Naive B cell (primary cell): ENCODE results near the gene MOK. TPM values are rescaled to one million over a fixed set of nuclear protein-coding genes. Genes with fewer than 3 reads are reported as not detected.
"Not testable (repeated sequence)": the region's sequence is repeated elsewhere in the genome, so short reads cannot be mapped to it uniquely, and the experiment has no call there.

Experiments
- ATAC-seq, 2 donors: fragments of 150-1000 bp; cut with Tn5 transposase; 2 replicates each; pipeline ENCODE4 v1.10.0; 2021; ENCODE audit warnings: low read depth in 2 of 2, mild to moderate bottlenecking in 2 of 2, moderate library complexity in 2 of 2
- DNase-seq: peaks from one replicate; pipeline ENCODE4 v3.0.0; 2022
- H3K27ac Mint-ChIP-seq, 6 donors: one replicate each; pipeline ENCODE4 v1.8.0; 2020 to 2022; ENCODE audit warnings: mild to moderate bottlenecking in 6 of 6, mixed read lengths in 6 of 6, moderate library complexity in 5 of 6, inconsistent platforms in 2 of 6
- H3K27me3 Mint-ChIP-seq, 3 donors: one replicate each; pipeline ENCODE4 v1.8.0; 2021 to 2022; ENCODE audit warnings: mixed read lengths in 3 of 3, mild to moderate bottlenecking in 1 of 3
- H3K36me3 Mint-ChIP-seq, 2 donors: one replicate each; pipeline ENCODE4 v1.8.0; 2020 to 2022; ENCODE audit warnings: mixed read lengths in 2 of 2, inconsistent platforms in 1 of 2, mild to moderate bottlenecking in 1 of 2
- H3K4me1 Mint-ChIP-seq, 3 donors: one replicate each; pipeline ENCODE4 v1.8.0; 2020 to 2022; ENCODE audit warnings: mixed read lengths in 3 of 3, inconsistent platforms in 1 of 3, mild to moderate bottlenecking in 1 of 3, moderate library complexity in 1 of 3
- H3K4me3 Mint-ChIP-seq, 8 donors: one replicate each; pipeline ENCODE4 v1.8.0; 2020 to 2022; ENCODE audit warnings: mild to moderate bottlenecking in 8 of 8, mixed read lengths in 8 of 8, moderate library complexity in 8 of 8, inconsistent platforms in 2 of 8
- H3K9me3 Mint-ChIP-seq, 7 donors: one replicate each; pipeline ENCODE4 v1.8.0; 2020 to 2022; ENCODE audit warnings: mixed read lengths in 7 of 7, mild to moderate bottlenecking in 5 of 7, inconsistent platforms in 2 of 7, moderate library complexity in 1 of 7
- polyA plus RNA-seq, 6 donors: library from polyadenylated mRNA; unstranded; fragments of 300-500 nt; fragmentation: Illumina TruSeq; gene quantifications; one replicate each; pipeline ENCODE4 v1.2.3, GENCODE V29; 2021; ENCODE audit warnings: low read depth in 6 of 6

Gene MOK, protein sequence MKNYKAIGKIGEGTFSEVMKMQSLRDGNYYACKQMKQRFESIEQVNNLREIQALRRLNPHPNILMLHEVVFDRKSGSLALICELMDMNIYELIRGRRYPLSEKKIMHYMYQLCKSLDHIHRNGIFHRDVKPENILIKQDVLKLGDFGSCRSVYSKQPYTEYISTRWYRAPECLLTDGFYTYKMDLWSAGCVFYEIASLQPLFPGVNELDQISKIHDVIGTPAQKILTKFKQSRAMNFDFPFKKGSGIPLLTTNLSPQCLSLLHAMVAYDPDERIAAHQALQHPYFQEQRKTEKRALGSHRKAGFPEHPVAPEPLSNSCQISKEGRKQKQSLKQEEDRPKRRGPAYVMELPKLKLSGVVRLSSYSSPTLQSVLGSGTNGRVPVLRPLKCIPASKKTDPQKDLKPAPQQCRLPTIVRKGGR
- 1 to 10 TPM in 3 of 6 donors, under 1 TPM in 2, not detected in 1; 0.64 to 2.0 (median 1.2) TPM for polyA plus RNA-seq

GRCh38 chr14:102304611-102305506 is at the start of gene MOK:
Gene MOK, minus strand, starts transcription at chr14:102305164. Its CDS starts 196 bp downstream, at chr14:102304968.
- no peaks in the 10 kb centered on the region for H3K9me3 Mint-ChIP-seq
- ATAC-seq, result peak; percentile 94 to 95
- peaks cover 6 to 10% (median 7%) of the 10 kb centered on the region in 3 donors for H3K4me1 Mint-ChIP-seq
- H3K27me3 Mint-ChIP-seq, result peaks cover 0 to 10% (median 0%) of the 10 kb centered on the region in 3 donors
- DNase-seq, result peak; percentile 98
- peak within 1 kb of the TSS; percentile 86 to 97 (median 97) for H3K4me3 Mint-ChIP-seq
- peak within 1 kb of the TSS; percentile 97 to 99 (median 98) for H3K27ac Mint-ChIP-seq
- no peaks in the 10 kb centered on the region for H3K36me3 Mint-ChIP-seq

GRCh38 chr14:102353126-102353619 is 48.2 kb upstream of the MOK start:
- ATAC-seq (no peak), DNase-seq (no peak)
- Mint-ChIP-seq H3K27ac (no peak overlapping the region), H3K27me3 (no peaks in the 10 kb centered on the region), H3K4me3 (no peak overlapping the region), H3K4me1 (peaks cover 0 to 6% (median 5%) of the 10 kb centered on the region in 3 donors), H3K9me3 (no peaks in the 10 kb centered on the region), H3K36me3 (peaks cover 6 to 15% of the 10 kb centered on the region in 2 donors)

DNA sequence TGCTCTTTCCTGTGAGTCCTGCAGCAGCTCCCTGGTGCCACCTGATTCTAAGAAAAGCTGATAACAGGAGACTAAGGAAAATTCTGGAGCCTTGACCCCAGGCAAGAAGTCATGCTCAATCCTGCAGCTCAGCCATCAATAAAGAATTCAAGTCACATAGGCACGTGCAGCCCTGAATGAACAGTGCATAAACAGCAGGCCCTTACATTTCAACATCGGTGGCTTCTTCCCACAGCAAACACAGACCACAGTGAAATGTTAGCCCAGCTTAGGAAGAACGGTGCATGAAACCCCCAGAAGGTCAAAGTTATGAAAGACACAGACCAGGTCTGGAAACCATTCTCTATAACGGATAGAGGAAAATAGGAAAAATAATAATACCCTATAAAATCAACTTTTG is 47.2 kb upstream of the MOK start:
- H3K27me3 Mint-ChIP-seq, result no peaks in the 10 kb centered on the region

GRCh38 chr14:102351593-102351992 is 46.6 kb upstream of the MOK start:
- not testable (repeated sequence) for H3K4me1 Mint-ChIP-seq, DNase-seq, H3K27me3 Mint-ChIP-seq, H3K9me3 Mint-ChIP-seq, ATAC-seq, H3K27ac Mint-ChIP-seq, H3K4me3 Mint-ChIP-seq
- peaks cover 8 to 21% of the 10 kb centered on the region in 2 donors for H3K36me3 Mint-ChIP-seq

More for the DNA sequence above, 47.2 kb upstream of the MOK start:
- no peak for ATAC-seq
- peak overlapping the region in 1 of 6 donors; percentile 80 for H3K27ac Mint-ChIP-seq
- no peak for DNase-seq
- H3K9me3 Mint-ChIP-seq, result no peaks in the 10 kb centered on the region
- H3K36me3 Mint-ChIP-seq, result peaks cover 8 to 21% of the 10 kb centered on the region in 2 donors
- H3K4me1 Mint-ChIP-seq, result peaks cover 0 to 5% (median 0%) of the 10 kb centered on the region in 3 donors
- H3K4me3 Mint-ChIP-seq, result peak overlapping the region in 1 of 8 donors; percentile 22

DNA sequence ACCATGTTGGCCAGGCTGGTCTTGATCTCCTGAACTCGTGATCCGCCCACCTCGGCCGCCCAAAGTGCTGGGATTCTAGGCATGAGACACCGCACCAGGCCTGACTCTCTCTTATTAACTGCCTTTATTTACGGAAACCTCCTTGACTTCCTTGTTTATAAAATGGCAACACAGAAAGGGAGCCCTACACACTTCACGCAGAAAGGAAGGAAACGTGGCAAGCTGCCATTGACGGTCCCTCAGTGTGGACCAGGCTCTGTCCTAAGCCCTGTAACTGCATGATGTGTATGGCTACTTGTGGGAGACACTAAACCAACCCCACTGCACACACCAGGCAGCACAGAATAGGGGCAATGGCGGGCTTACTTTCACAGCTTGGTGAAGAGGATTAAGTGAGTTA is 46.1 kb upstream of the MOK start:
- ATAC-seq (no peak), DNase-seq (no peak)
- Mint-ChIP-seq H3K4me3 (no peak overlapping the region), H3K27ac (no peak overlapping the region), H3K36me3 (peaks cover 8 to 21% of the 10 kb centered on the region in 2 donors), H3K4me1 (peaks cover 0 to 5% (median 0%) of the 10 kb centered on the region in 3 donors), H3K27me3 (no peaks in the 10 kb centered on the region), H3K9me3 (no peaks in the 10 kb centered on the region)

DNA sequence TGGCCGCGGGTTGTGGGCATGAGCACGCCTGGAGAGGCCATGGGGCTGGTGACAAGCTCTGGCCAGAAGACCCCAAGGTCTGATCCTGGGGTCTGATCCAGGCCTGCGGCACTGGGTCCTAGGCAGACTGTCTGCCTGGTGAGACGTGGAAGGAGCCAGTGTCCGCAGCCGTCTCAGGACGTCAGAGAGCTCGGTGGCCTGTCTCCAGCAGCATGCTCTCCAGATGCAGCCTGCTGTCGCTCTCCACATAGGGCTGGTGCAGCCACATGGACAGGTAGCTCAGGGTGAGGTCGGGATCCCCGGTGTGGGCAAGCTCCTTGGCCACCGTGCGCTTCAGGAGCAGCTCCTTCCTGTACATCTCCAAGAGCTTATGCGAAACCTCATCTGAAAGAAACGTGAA is 43.4 kb upstream of the MOK start:
- H3K27ac Mint-ChIP-seq, result no peak overlapping the region
- DNase-seq (no peak), ATAC-seq (no peak)
- H3K4me1 Mint-ChIP-seq, result peaks cover 0 to 5% (median 0%) of the 10 kb centered on the region in 3 donors
- H3K4me3 Mint-ChIP-seq, result no peak overlapping the region
- H3K9me3 Mint-ChIP-seq, result no peaks in the 10 kb centered on the region
- H3K36me3 Mint-ChIP-seq, result peaks cover 22 to 25% of the 10 kb centered on the region in 2 donors
- H3K27me3 Mint-ChIP-seq, result no peaks in the 10 kb centered on the region

DNA sequence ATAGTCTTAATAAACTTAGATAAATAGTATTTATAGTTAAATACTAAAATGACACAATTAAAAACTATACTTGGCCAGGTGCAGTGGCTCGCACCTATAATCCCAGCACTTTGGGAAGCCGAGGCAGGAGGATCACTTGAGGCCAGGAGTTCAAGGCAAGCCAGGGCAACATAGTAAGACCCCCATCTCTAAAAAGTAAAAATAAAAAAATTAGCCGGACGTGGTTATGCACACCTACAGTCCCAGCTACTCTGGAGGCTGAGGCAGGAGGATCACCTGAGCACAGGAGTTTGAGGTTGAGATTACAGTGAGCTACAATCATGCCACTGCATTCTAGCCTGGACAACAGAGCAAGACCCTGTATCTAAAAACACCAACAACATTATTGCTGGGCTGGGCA is 41.7 kb upstream of the MOK start:
- Mint-ChIP-seq H3K4me3 (no peak overlapping the region), H3K27me3 (no peaks in the 10 kb centered on the region), H3K36me3 (peaks cover 27 to 33% of the 10 kb centered on the region in 2 donors), H3K9me3 (no peaks in the 10 kb centered on the region), H3K4me1 (no peaks in the 10 kb centered on the region), H3K27ac (peak overlapping the region in 1 of 6 donors; percentile 37)
- DNase-seq (no peak), ATAC-seq (no peak)

GRCh38 chr14:102345232-102345631 is 40.3 kb upstream of the MOK start:
- Mint-ChIP-seq H3K27me3 (no peaks in the 10 kb centered on the region), H3K4me1 (no peaks in the 10 kb centered on the region), H3K9me3 (no peaks in the 10 kb centered on the region), H3K36me3 (peaks cover 32 to 34% of the 10 kb centered on the region in 2 donors), H3K4me3 (no peak overlapping the region), H3K27ac (peak overlapping the region in 1 of 6 donors; percentile 41)
- ATAC-seq, result no peak
- DNase-seq, result no peak

- Mint-ChIP-seq H3K4me1 (no peaks in the 10 kb centered on the region), H3K36me3 (peaks cover 28 to 32% of the 10 kb centered on the region in 2 donors), H3K4me3 (no peak overlapping the region), H3K9me3 (no peaks in the 10 kb centered on the region), H3K27me3 (no peaks in the 10 kb centered on the region), H3K27ac (peak overlapping the region in 2 of 6 donors; percentile 57 to 85)
- DNase-seq, result no peak
- ATAC-seq, result no peak
Measured at GRCh38 chr14:102344485-102344884, 39.5 kb upstream of the MOK start.

- ATAC-seq (no peak), DNase-seq (no peak)
- H3K4me1 Mint-ChIP-seq, result no peaks in the 10 kb centered on the region
- no peaks in the 10 kb centered on the region for H3K27me3 Mint-ChIP-seq
- peak overlapping the region in 1 of 6 donors; percentile 30 for H3K27ac Mint-ChIP-seq
- peaks cover 24 to 32% of the 10 kb centered on the region in 2 donors for H3K36me3 Mint-ChIP-seq
- H3K9me3 Mint-ChIP-seq, result no peaks in the 10 kb centered on the region
- H3K4me3 Mint-ChIP-seq, result no peak overlapping the region
Measured at GRCh38 chr14:102344084-102344483, 39.1 kb upstream of the MOK start.

GRCh38 chr14:102342238-102342637 is 37.3 kb upstream of the MOK start:
- Mint-ChIP-seq H3K4me3 (no peak overlapping the region), H3K27me3 (no peaks in the 10 kb centered on the region), H3K36me3 (peaks cover 18 to 40% of the 10 kb centered on the region in 2 donors), H3K4me1 (no peaks in the 10 kb centered on the region), H3K9me3 (no peaks in the 10 kb centered on the region), H3K27ac (peak overlapping the region in 2 of 6 donors; percentile 40 to 54)
- DNase-seq (no peak), ATAC-seq (no peak)

- peak overlapping the region in 1 of 6 donors; percentile 40 for H3K27ac Mint-ChIP-seq
Measured at GRCh38 chr14:102341566-102341965, 36.6 kb upstream of the MOK start.

GRCh38 chr14:102338724-102339123 is 33.8 kb upstream of the MOK start:
- peak overlapping the region in 1 of 6 donors; percentile 11 for H3K27ac Mint-ChIP-seq
- H3K9me3 Mint-ChIP-seq, result no peaks in the 10 kb centered on the region
- no peak overlapping the region for H3K4me3 Mint-ChIP-seq
- H3K27me3 Mint-ChIP-seq, result no peaks in the 10 kb centered on the region
- peaks cover 16 to 38% of the 10 kb centered on the region in 2 donors for H3K36me3 Mint-ChIP-seq
- H3K4me1 Mint-ChIP-seq, result peaks cover 0 to 2% (median 0%) of the 10 kb centered on the region in 3 donors
- no peak for DNase-seq
- ATAC-seq, result no peak

More at GRCh38 chr14:102341566-102341965, 36.6 kb upstream of the MOK start:
- H3K36me3 Mint-ChIP-seq, result peaks cover 18 to 40% of the 10 kb centered on the region in 2 donors
- H3K27me3 Mint-ChIP-seq, result no peaks in the 10 kb centered on the region
- ATAC-seq (no peak), DNase-seq (no peak)
- no peaks in the 10 kb centered on the region for H3K9me3 Mint-ChIP-seq
- H3K4me3 Mint-ChIP-seq, result no peak overlapping the region
- no peaks in the 10 kb centered on the region for H3K4me1 Mint-ChIP-seq
